Epithelial cell of esophagus (primary cell): ENCODE measurements around the gene MAGI2.
A peak's percentile ranks its signal among the peaks of the same experiment; 100 is the strongest.

Source experiments
- DNase-seq: peaks from one replicate; pipeline ENCODE4 v3.0.0; 2010; ENCODE audit warnings: low read depth
- H3K4me3 ChIP-seq: 2 replicates; pipeline ENCODE4 v1.5.1; 2011; ENCODE audit warnings: mild to moderate bottlenecking, low read length, control low read depth
- CTCF ChIP-seq: IDR thresholded peaks from 2 replicates; pipeline ENCODE4 v1.5.1; 2011; ENCODE audit warnings: low read depth, mild to moderate bottlenecking, low read length, control low read depth, inconsistent platforms; ENCODE audit not compliant: insufficient read depth; ENCODE audit errors: missing control alignments

MAGI2 gene

GRCh38 chr7:79291498-79291865, 162.0 kb downstream of the MAGI2 start:
- peak; percentile 48 for DNase-seq
- no peak for TF ChIP-seq CTCF
- H3K4me3 ChIP-seq: no peak overlapping the region

- no peak for TF ChIP-seq CTCF
- DNase-seq: peak; percentile 83
- H3K4me3 ChIP-seq: no peak overlapping the region
Observed at GRCh38 chr7:79290841-79291497, 162.5 kb downstream of the MAGI2 start.

GRCh38 chr7:79290398-79290797, 163.1 kb downstream of the MAGI2 start:
- TF ChIP-seq CTCF: no peak
- H3K4me3 ChIP-seq: no peak overlapping the region
- no peak for DNase-seq

GRCh38 chr7:79288655-79289054, 164.8 kb downstream of the MAGI2 start:
- no peak for DNase-seq
- no peak overlapping the region for H3K4me3 ChIP-seq
- TF ChIP-seq CTCF: no peak

- H3K4me3 ChIP-seq: no peak overlapping the region
- no peak for TF ChIP-seq CTCF
- DNase-seq: no peak
Observed at GRCh38 chr7:79287981-79288380, 165.5 kb downstream of the MAGI2 start.

- no peak overlapping the region for H3K4me3 ChIP-seq
- no peak for DNase-seq
- no peak for TF ChIP-seq CTCF
Observed at GRCh38 chr7:79286181-79286580, 167.3 kb downstream of the MAGI2 start.

- no peak overlapping the region for H3K4me3 ChIP-seq
- no peak for DNase-seq
- no peak for TF ChIP-seq CTCF
Observed at GRCh38 chr7:79285756-79286155, 167.7 kb downstream of the MAGI2 start.
